ENCODE measurements around the gene APPL1.

Gene APPL1

DNA sequence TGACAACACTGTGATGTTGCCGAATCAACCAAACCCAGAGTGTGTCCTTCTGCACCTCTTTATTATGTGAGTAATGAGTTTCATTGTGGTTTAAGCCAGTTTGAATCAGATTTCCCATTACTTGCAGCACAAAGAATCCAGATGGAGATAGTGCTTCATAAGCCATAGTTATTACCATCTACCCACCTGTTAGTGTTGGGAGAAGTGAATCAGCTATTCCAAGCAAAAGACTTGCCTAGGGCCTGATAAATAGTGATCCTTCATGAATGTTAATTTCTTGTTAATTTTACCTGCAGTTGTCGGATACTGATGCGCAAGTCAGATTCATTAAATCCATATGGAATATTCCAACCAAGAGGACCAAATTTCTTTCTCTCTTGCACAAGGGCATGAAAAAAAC is 86.7 kb downstream of the APPL1 start:
- Mint-ChIP-seq H3K27ac (no peak overlapping the region), H3K36me3 (ENCODE audit: low read depth) (no peaks in the 10 kb centered on the region), H3K4me3 (no peak overlapping the region), H3K27me3 (ENCODE audit: low read depth, poor library complexity) (peaks cover 6% of the 10 kb centered on the region), H3K4me1 (no peaks in the 10 kb centered on the region), H3K9me3 (peaks cover 14% of the 10 kb centered on the region)
- no peak for DNase-seq
- TF ChIP-seq, protein P1, sequence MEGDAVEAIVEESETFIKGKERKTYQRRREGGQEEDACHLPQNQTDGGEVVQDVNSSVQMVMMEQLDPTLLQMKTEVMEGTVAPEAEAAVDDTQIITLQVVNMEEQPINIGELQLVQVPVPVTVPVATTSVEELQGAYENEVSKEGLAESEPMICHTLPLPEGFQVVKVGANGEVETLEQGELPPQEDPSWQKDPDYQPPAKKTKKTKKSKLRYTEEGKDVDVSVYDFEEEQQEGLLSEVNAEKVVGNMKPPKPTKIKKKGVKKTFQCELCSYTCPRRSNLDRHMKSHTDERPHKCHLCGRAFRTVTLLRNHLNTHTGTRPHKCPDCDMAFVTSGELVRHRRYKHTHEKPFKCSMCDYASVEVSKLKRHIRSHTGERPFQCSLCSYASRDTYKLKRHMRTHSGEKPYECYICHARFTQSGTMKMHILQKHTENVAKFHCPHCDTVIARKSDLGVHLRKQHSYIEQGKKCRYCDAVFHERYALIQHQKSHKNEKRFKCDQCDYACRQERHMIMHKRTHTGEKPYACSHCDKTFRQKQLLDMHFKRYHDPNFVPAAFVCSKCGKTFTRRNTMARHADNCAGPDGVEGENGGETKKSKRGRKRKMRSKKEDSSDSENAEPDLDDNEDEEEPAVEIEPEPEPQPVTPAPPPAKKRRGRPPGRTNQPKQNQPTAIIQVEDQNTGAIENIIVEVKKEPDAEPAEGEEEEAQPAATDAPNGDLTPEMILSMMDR (IDR thresholded peaks at IDR 0.05), result no peak
